ENCODE results near the gene LIPT1. TPM values are rescaled to one million over a fixed set of nuclear protein-coding genes. Genes with fewer than 3 reads are reported as not detected.
A peak's percentile ranks its signal among the peaks of the same experiment; 100 is the strongest.

The LIPT1 gene
- 1 to 10 TPM; 4.0 to 6.9 (median 5.0) TPM for total RNA-seq

DNA sequence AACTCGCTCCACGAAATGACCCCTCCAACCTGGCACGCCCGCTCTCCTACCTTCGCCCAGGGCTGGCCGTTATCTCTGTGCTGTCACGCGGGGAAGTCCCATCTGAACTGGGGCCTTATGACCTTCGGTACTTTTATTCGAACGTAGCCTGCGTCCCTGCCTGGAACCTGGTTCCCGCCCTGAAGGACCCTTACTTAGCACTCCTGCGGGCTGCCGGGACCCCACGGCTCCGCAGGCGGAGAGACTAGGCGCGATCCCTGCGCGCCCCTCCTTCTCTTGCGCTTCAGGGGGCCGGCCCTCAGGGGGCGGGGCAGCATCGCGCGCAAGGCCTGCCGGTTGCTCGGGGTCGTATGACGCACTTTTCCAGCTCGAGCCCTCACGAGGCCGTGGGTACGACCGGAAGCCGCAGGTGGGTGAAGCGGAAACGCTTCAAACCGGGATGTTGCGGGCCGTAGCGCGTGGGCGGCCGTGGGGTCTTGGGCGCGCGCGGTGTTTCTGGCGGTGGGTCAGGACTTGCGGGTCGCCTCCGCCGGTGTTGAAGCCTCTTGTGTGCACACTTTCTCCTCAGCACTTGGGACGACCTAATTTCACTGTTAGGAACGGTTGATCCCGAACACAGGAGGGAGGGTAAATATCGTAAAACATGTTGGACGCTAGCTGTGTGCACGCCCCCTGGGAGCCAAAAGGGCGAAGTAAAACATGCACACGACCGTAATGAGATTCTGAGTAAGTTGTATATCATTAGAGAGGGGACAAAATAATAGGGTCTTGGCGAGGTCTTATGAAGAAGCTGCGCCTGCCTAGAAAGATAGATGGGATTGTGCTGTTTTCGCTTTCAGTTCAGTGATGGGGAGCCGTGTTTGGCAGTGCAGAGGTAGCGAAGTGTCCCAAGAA, at the start of gene LIPT1, which contains the start of gene TSGA10:
Gene LIPT1, plus strand, starts transcription at position 325 of the 894 bp plus-strand sequence. CDS start 6,991 bp downstream, outside the sequence.
Gene TSGA10, minus strand, starts transcription at position 300 of the 894 bp plus-strand sequence. CDS start 45,503 bp downstream, outside the sequence.
- Histone ChIP-seq H3K27me3 (no peaks in the 10 kb centered on the region), H3K9me3 (no peaks in the 10 kb centered on the region), H3K4me1 (peaks cover 20% of the 10 kb centered on the region), H3K36me3 (peaks cover 11% of the 10 kb centered on the region), H3K4me3 (peak within 1 kb of the TSS; percentile 85), H3K27ac (peak within 1 kb of the TSS; percentile 90)
- TF ChIP-seq EP300 (IDR thresholded peaks at IDR 0.05): no peak
- TF ChIP-seq, protein P1, sequence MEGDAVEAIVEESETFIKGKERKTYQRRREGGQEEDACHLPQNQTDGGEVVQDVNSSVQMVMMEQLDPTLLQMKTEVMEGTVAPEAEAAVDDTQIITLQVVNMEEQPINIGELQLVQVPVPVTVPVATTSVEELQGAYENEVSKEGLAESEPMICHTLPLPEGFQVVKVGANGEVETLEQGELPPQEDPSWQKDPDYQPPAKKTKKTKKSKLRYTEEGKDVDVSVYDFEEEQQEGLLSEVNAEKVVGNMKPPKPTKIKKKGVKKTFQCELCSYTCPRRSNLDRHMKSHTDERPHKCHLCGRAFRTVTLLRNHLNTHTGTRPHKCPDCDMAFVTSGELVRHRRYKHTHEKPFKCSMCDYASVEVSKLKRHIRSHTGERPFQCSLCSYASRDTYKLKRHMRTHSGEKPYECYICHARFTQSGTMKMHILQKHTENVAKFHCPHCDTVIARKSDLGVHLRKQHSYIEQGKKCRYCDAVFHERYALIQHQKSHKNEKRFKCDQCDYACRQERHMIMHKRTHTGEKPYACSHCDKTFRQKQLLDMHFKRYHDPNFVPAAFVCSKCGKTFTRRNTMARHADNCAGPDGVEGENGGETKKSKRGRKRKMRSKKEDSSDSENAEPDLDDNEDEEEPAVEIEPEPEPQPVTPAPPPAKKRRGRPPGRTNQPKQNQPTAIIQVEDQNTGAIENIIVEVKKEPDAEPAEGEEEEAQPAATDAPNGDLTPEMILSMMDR (IDR thresholded peaks at IDR 0.05): no peak
- TF ChIP-seq POLR2AphosphoS5 (IDR thresholded peaks at IDR 0.05): peak in 2 of 3 donors; percentile 75 to 89
- TF ChIP-seq POLR2A (IDR thresholded peaks at IDR 0.05): peak in 1 of 2 donors; percentile 67
- DNase-seq (ENCODE audit: low spot score in 2 of 2): peak; percentile 95
- WGBS: under 1% methylated on average over 48 of the region's 70 CpGs

DNA sequence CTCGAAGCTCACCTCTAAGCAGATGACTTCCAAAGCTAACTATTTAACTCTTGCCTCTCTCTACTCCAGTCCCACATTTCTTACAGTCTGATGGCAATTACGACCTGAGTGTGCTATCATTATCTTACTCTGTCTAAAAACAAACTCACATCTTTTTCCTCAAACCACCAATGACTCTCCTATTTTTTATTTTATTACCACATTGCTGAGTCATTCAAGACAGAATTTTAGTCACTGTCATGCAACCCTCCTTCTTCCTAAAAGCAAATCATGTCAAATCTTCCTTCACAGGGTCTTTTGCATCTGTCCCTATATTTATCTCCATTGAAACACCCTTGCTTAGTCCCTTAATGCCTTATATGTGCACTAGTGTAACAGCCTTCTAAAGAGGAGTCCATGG, 47.9 kb upstream of the LIPT1 start:
- WGBS: 65% methylated on average over 2 of the region's 2 CpGs

DNA sequence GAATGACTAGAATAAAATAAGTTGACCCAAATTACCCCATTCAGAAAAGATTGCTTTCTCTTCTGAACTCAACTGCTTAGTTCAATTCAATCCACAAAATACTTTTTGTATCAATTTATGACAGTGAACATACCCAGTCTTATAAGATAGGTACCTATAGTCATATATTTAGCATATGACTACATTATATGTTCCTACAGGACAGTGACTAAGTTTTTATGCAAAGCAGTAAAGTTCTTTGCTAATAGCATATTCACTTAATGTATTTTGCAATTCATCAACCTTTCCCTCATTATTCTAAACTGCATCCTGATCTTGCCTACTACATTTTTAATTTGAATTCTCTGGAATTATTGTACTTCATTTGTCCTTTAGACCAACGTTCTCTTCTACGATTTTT, 43.5 kb upstream of the LIPT1 start:
- Histone ChIP-seq H3K4me3 (no peak overlapping the region), H3K27ac (no peak overlapping the region), H3K9me3 (no peaks in the 10 kb centered on the region), H3K27me3 (no peaks in the 10 kb centered on the region), H3K4me1 (no peaks in the 10 kb centered on the region), H3K36me3 (no peaks in the 10 kb centered on the region)
- no peak for DNase-seq (ENCODE audit: low spot score in 2 of 2)
- TF ChIP-seq, protein P1 (IDR thresholded peaks at IDR 0.05): no peak
- TF ChIP-seq EP300 (IDR thresholded peaks at IDR 0.05): no peak
- no peak for TF ChIP-seq POLR2A (IDR thresholded peaks at IDR 0.05)
- no peak for TF ChIP-seq POLR2AphosphoS5 (IDR thresholded peaks at IDR 0.05)
- 79% methylated on average over 2 of the region's 2 CpGs for WGBS

More for the DNA sequence above, 47.9 kb upstream of the LIPT1 start:
- Histone ChIP-seq H3K36me3 (no peaks in the 10 kb centered on the region), H3K27ac (no peak overlapping the region), H3K4me3 (no peak overlapping the region), H3K9me3 (no peaks in the 10 kb centered on the region), H3K27me3 (no peaks in the 10 kb centered on the region), H3K4me1 (no peaks in the 10 kb centered on the region)
- no peak for TF ChIP-seq EP300 (IDR thresholded peaks at IDR 0.05)
- TF ChIP-seq POLR2AphosphoS5 (IDR thresholded peaks at IDR 0.05): no peak
- TF ChIP-seq, protein P1 (IDR thresholded peaks at IDR 0.05): no peak
- TF ChIP-seq POLR2A (IDR thresholded peaks at IDR 0.05): no peak
- no peak for DNase-seq (ENCODE audit: low spot score in 2 of 2)

DNA sequence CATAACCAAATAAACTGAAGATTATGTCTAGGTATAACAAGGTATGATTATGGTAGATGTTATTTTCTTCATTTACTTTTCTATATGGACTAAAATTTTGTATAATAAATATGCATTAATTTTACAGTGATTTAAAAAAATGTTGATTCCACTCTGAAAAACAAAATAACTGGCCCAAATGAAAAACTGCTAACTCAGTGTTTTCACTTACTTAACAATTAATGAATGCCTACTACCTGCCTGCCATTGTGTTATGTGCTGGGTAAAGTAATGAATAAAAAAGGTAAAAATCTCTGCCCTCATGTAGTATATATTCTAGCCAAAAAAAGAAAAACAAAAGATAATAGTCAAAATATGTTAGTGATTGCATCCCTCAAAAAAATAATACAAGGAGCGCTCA, 42.8 kb upstream of the LIPT1 start:
- H3K9me3 ChIP-seq: no peaks in the 10 kb centered on the region
- no peaks in the 10 kb centered on the region for H3K36me3 ChIP-seq
- DNase-seq (ENCODE audit: low spot score in 2 of 2): no peak
- TF ChIP-seq POLR2A (IDR thresholded peaks at IDR 0.05) (no peak), EP300 (IDR thresholded peaks at IDR 0.05) (no peak), POLR2AphosphoS5 (IDR thresholded peaks at IDR 0.05) (no peak)
- TF ChIP-seq, protein P1 (IDR thresholded peaks at IDR 0.05): no peak
- H3K4me3 ChIP-seq: no peak overlapping the region
- WGBS: 95% methylated on average over 1 of the region's 1 CpG
- no peaks in the 10 kb centered on the region for H3K4me1 ChIP-seq
- H3K27me3 ChIP-seq: no peaks in the 10 kb centered on the region
- H3K27ac ChIP-seq: no peak overlapping the region

DNA sequence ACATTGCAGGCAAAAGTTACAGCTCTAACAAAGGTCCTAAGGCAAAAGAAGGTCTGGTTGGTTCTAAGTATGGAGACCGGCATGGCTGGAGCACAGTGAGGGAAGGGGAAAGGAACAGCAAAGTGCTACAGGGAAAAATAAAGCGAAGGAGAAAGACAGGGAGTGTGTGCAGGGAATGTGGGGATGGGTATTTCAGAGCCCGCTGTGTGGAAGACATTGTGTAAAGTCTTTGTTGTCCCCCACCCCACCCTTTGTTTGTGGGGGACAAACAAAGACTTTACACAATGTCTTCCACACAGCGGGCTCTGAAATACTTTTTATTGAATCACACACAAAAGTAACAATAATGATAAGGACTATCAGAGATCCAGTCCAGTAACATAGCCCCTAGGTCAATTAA, 42.1 kb upstream of the LIPT1 start:
- Histone ChIP-seq H3K36me3 (no peaks in the 10 kb centered on the region), H3K27ac (no peak overlapping the region), H3K4me1 (no peaks in the 10 kb centered on the region), H3K9me3 (no peaks in the 10 kb centered on the region), H3K27me3 (no peaks in the 10 kb centered on the region), H3K4me3 (no peak overlapping the region)
- no peak for TF ChIP-seq EP300 (IDR thresholded peaks at IDR 0.05)
- DNase-seq (ENCODE audit: low spot score in 2 of 2): no peak
- WGBS: 81% methylated on average over 4 of the region's 4 CpGs
